ENCODE measurements around the gene LGALS1.
A peak's percentile ranks its signal among the peaks of the same experiment; 100 is the strongest.

LGALS1 gene

GRCh38 chr22:37674951-37675929 lies at the start of gene LGALS1:
TSS of gene LGALS1 (plus strand) at chr22:37675636. CDS start at chr22:37675703, 67 bp downstream.
- peak; percentile 52 for DNase-seq

- DNase-seq, result no peak
Measured at GRCh38 chr22:37625737-37626136, 49.7 kb upstream of the LGALS1 start.

DNA sequence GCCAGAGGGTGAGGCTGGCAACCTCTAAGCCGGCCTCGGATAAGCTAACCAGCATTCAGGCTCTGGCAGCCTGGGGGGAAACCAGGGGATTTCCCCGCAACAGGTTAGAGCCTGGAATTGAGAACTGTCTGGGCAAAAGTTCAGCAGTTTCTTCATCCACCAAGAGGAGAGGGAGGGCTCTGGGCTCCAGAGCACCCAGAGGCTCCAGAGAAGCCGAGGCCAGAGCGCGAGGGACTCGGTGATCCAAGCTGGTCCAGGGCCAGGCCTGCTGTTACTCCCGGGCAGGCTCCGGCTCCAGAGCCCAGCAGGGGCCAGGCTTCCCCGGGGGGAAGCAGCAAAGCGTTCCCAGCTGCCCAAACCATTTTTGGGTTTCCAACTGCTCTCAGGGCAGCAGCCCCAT lies 49.3 kb upstream of the LGALS1 start:
- DNase-seq, result no peak

DNA sequence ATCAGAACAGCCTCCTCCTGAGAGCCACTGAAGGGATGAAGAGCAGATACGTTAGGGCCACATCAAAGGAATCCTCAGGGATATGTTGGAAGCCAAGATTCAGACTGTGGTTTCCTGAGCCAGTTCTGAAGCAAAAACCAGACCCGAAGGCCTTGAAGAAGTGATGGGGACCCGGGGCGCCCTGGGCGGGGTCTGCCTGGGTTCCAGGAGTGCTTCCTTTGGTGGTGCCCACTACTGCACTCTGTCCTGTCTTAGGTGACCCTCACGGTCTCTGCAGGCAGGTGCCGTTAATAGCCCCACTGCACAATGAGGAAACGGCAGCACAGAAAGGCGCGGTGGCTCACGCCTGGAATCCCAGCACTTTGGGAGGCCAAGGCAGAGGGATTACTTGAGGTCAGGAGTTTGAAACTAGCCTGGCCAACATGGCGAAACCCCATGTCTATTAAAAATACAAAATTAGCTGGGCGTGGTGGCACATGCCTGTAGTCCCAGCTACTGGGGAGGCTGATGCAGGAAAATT lies 48.8 kb upstream of the LGALS1 start:
- no peak for DNase-seq

GRCh38 chr22:37627121-37627520 lies 48.3 kb upstream of the LGALS1 start:
- no peak for DNase-seq

DNA sequence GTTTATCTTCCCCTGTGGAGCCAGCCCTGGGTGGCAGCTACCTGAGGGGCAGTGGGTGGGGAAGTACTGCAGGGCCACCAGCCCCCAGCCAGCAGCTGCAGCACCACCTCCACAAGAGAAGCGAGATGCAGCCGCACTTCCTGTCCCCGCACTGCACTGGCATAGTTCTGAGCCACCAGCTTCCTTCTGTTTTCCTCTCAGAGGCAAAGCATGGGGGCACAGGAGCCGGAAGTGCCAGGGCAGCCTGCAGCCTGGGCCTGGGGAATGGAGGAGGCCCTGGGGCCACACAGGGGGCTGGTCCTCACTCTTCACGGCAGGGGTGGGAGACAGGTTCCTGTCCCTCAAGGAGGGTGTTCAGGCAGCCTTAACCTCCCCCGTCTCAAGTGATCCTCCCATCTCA lies 47.9 kb upstream of the LGALS1 start:
- DNase-seq, result no peak

GRCh38 chr22:37628830-37629229 lies 46.6 kb upstream of the LGALS1 start:
- DNase-seq, result no peak

- DNase-seq, result no peak
Measured at GRCh38 chr22:37629928-37630327, 45.5 kb upstream of the LGALS1 start.

DNA sequence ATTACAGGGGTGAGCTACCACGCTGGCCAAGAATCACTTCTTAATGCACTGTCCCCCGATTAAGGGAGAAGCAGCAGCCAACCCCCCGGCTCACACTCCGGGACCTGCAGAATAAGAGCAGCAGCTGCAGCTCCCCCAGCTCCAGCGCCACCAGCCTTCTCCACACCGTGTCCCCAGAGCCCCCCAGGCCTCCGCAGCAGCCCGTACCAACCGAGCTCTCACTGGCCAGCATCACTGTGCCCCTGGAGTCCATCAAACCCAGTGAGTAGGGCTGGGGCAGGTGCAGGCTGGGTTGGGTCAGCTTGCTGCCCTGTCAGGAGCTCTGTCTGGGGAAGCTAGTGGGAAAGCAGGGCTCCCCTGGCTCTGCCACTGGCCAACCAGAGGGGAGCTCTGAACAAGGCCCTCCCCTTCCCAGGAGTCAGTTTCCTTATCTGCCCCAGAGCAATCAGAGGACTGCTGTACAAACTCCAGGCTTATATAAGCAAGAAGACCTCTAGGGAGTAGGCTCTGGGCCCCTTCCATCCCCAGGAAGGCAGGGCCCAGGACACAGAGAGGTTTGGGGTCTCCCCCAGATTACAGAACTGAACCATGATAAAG lies 44.5 kb upstream of the LGALS1 start:
- no peak for DNase-seq

- DNase-seq, result no peak
Measured at GRCh38 chr22:37631448-37632173, 43.8 kb upstream of the LGALS1 start.

DNA sequence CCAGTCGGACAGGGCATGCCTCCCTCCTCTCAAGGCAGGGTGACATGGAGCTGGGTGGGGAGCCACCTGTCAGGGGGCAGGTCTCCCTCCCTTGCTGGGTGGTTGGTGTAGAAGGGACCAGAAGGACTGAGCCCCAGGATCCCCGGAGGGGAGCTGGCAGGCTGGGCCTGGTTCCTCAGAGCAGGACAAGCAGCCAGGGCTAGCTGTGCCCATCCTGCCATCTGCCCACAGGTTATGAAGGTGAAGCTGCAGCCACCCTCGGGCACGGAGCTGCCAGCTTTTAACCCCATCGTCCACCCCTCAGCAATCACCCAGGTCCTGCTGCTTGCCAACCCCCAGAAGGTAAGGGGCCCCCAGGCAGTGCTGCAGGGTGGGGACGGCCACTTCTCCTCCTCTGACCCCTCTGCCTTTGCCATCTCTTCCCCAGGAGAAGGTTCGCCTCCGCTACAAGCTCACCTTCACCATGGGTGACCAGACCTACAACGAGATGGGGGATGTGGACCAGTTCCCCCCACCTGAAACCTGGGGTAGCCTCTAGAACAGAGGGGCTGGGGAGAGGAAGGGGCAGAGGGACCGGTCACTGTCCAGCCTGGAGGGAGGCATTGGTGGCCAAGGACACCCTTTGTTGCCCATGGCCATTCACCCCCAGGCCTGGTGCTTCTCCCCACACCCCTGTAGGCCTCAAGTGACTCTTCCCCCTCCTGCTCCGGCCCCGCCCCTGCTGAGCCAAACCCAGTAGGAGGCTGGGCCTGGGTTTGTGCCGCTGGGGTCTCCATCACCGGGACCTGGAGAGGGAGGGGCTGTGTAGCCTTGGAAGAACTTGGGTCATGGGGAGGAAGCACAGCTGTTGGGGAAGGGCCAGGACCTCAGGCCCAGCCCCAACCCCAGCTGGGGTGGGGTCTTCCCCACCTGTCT lies 43.0 kb upstream of the LGALS1 start:
- no peak for DNase-seq

DNA sequence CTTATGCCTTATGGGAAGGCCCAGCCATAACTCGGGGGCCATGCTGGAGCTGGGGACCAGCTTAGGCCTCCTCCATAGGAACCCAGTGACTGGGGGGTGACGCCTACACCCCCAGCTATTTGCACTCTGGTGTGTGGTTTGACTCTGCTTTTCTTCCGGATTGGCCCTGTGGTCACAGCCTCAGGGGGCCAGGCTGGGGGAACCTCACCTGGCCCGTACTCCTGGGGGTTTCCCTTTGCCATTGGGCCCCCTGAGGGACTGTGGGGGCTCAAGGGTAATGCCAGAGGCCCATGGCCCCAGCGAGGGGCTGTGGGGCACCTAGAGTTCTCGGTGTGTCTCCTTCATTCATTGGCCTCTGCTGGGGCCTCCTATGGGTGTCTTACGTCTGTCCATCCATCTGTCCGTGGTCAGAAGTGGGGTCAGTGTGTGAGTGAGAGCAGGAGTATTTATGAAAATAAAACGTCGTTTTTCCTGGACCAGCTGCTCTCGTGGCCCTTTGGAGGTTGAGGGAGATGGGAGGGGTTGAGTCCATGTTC lies 42.3 kb upstream of the LGALS1 start:
- no peak for DNase-seq

DNA sequence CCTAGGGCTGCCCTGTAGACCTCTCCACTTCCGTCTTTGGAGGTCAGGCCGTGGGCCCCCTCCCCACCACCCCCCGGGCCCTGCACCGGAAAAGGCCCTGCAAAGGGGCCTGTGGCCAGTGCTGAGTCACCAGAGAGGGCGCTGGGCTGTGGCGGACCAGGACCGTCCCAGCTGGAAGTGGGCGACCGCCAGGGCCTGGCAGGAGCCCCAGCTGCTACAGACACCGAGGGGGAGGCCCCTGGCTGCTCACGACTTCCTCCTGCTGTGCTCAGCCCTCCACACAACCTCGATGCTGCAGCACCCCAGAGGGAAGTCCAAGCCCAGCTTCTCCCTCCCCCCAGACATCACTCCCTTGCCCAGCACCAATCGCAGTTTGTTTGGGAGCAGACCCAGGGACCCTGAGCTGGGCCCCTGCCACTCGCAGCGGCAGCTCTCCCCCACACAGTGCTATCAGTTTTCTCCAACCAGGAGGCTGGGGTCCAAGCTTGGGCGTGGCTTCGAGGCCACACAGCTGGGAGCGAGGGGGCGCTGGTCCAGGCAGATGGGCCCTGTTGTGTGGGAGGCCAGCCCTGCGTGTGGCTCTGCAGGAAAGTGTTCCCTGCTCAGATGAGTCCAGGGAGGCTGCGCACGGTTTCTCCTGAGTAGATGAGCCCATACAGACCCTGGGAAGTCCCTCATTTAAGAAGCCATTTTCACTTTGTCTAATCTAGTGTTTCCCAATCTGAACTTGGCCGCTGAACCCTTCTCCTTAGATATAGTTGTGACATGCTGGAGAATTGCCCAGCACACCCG lies 41.6 kb upstream of the LGALS1 start:
- no peak for DNase-seq

DNA sequence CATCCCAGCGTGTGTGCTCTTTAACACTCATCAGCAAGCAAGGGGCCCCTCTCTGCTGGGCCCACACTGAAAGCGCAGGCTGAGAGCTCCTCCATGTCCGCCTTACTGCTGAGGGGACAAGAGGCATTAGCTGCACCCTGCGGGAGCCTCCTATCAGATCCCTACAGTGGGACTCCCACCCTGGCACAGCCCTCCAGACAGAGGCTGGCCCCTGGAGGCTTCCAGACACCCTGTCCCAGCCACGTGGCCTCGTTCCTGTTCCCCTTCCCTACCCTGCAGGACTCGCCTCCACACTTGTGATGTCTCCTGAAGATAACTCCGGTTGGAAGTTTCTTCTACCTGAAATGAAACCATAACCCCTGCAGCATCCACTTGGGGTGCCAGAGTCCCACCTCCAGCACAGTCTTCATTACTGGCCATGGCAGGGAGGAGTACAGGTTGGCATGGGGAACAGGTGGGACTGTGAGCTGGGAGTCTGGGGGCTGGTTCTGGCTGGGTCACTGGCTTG lies 41.0 kb upstream of the LGALS1 start:
- no peak for DNase-seq

GRCh38 chr22:37635157-37635556 lies 40.3 kb upstream of the LGALS1 start:
- DNase-seq, result no peak

GRCh38 chr22:37636186-37636948 lies 39.1 kb upstream of the LGALS1 start:
- no peak for DNase-seq

- DNase-seq, result no peak
Measured at GRCh38 chr22:37636949-37637273, 38.5 kb upstream of the LGALS1 start.

DNA sequence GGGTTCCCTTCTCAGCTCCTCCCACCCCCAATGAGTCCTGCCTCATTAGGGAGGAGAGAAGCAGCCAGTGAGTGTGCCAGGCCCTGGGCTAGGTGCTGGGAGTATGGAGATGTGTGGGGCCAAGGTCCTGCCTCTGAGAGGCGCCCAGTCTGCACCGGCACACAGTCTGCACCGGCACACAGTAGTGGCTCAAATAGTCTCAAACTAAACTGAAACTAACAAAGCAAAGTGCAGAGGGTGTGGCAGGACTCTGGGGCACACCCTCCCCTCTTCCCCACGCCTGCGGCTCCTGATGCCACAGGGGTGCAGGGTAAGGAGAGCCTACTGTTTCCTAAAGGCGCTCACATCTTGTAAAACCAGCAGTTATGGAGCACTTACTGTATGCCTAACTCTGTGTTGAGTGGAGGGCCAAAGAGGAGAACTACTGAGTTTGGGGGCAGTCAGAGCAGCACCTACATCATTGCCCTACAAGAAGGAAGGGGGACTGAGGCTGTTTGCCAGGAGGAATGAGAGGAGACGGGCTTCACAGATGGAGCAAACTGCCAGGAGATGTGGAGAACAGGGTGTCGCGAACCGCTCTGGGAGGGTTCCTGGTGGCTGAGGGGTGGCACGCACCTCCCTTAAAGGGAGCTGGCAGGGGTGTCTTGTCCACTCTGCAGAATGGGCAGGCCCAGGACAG lies 36.9 kb upstream of the LGALS1 start:
- no peak for DNase-seq

- DNase-seq, result peak; percentile 70
Measured at GRCh38 chr22:37639070-37639760, 36.2 kb upstream of the LGALS1 start, which contains the start of gene SH3BP1. TSS of gene SH3BP1 (plus strand) at chr22:37639669. CDS start at chr22:37639788, 119 bp downstream.

Measured in 8988T (cell line).